ENCODE data around the gene MDH1B.

Gene MDH1B

GRCh38 chr2:206776432-206776831, 11.3 kb upstream of the MDH1B start:
- H3K27ac ChIP-seq: no peak overlapping the region
- H3K27me3 ChIP-seq: no peaks in the 10 kb centered on the region
- peaks cover 13% of the 10 kb centered on the region; the same call in 1 of the 2 replicates for H4K20me1 ChIP-seq
- no peak for TF ChIP-seq Cebpa-rat (IDR thresholded peaks at IDR 0.05)
- H3K36me3 ChIP-seq: peaks cover 86% of the 10 kb centered on the region
- peaks cover 46% of the 10 kb centered on the region for H3K9me3 ChIP-seq
- H3K4me2 ChIP-seq: no peak overlapping the region
- no peak overlapping the region for H3K9ac ChIP-seq
- H3K4me1 ChIP-seq: no peaks in the 10 kb centered on the region
- H3K4me3 ChIP-seq: no peak overlapping the region

GRCh38 chr2:206774871-206775270, 9.7 kb upstream of the MDH1B start:
- Histone ChIP-seq H3K4me2 (no peak overlapping the region), H3K27me3 (no peaks in the 10 kb centered on the region), H3K4me1 (no peaks in the 10 kb centered on the region), H3K9ac (no peak overlapping the region), H4K20me1 (peaks cover 13% of the 10 kb centered on the region; the same call in 1 of the 2 replicates), H3K27ac (no peak overlapping the region), H3K4me3 (no peak overlapping the region), H3K36me3 (peaks cover 87% of the 10 kb centered on the region), H3K9me3 (peaks cover 33% of the 10 kb centered on the region)
- no peak for TF ChIP-seq Cebpa-rat (IDR thresholded peaks at IDR 0.05)

GRCh38 chr2:206766057-206766930, 1.2 kb upstream of the MDH1B start:
- peak overlapping the region; percentile 83 for H3K27ac ChIP-seq
- H4K20me1 ChIP-seq: no peaks in the 10 kb centered on the region; the same call in 1 of the 2 replicates
- no peaks in the 10 kb centered on the region for H3K9me3 ChIP-seq
- TF ChIP-seq Cebpa-rat (IDR thresholded peaks at IDR 0.05): no peak
- H3K4me1 ChIP-seq: peaks cover 38% of the 10 kb centered on the region
- peak overlapping the region; percentile 91 for H3K9ac ChIP-seq
- H3K36me3 ChIP-seq: peaks cover 36% of the 10 kb centered on the region
- H3K4me2 ChIP-seq: peak overlapping the region; percentile 84
- H3K4me3 ChIP-seq: peak overlapping the region; percentile 78
- H3K27me3 ChIP-seq: no peaks in the 10 kb centered on the region

- no peak for TF ChIP-seq Cebpa-rat (IDR thresholded peaks at IDR 0.05)
- peak overlapping the region; percentile 83 for H3K27ac ChIP-seq
These were observed 371 bp downstream of the MDH1B start for GRCh38 chr2:206764673-206765241.

GRCh38 chr2:206756816-206757215, 8.3 kb downstream of the MDH1B start:
- no peak for TF ChIP-seq Cebpa-rat (IDR thresholded peaks at IDR 0.05)
- Histone ChIP-seq H3K4me3 (no peak overlapping the region), H3K27me3 (no peaks in the 10 kb centered on the region), H3K9ac (no peak overlapping the region), H4K20me1 (no peaks in the 10 kb centered on the region), H3K4me1 (no peaks in the 10 kb centered on the region), H3K4me2 (no peak overlapping the region), H3K9me3 (no peaks in the 10 kb centered on the region), H3K36me3 (no peaks in the 10 kb centered on the region), H3K27ac (no peak overlapping the region)

More at GRCh38 chr2:206764673-206765241, 371 bp downstream of the MDH1B start:
- Histone ChIP-seq H3K4me3 (peak overlapping the region; percentile 78), H3K36me3 (peaks cover 21% of the 10 kb centered on the region), H3K9me3 (no peaks in the 10 kb centered on the region), H4K20me1 (no peaks in the 10 kb centered on the region; the same call in 1 of the 2 replicates), H3K9ac (peak overlapping the region; percentile 91), H3K4me2 (peak overlapping the region; percentile 84), H3K4me1 (peaks cover 38% of the 10 kb centered on the region), H3K27me3 (no peaks in the 10 kb centered on the region)

GRCh38 chr2:206740800-206741199, 24.3 kb downstream of the MDH1B start:
- no peaks in the 10 kb centered on the region for H3K27me3 ChIP-seq
- no peak overlapping the region for H3K27ac ChIP-seq
- H3K36me3 ChIP-seq: no peaks in the 10 kb centered on the region
- H3K4me1 ChIP-seq: peaks cover 6% of the 10 kb centered on the region
- no peaks in the 10 kb centered on the region for H3K9me3 ChIP-seq
- H3K9ac ChIP-seq: no peak overlapping the region
- H3K4me2 ChIP-seq: no peak overlapping the region
- H3K4me3 ChIP-seq: no peak overlapping the region
- H4K20me1 ChIP-seq: no peaks in the 10 kb centered on the region
- no peak for TF ChIP-seq Cebpa-rat (IDR thresholded peaks at IDR 0.05)

GRCh38 chr2:206739271-206739670, 25.9 kb downstream of the MDH1B start:
- Histone ChIP-seq H3K9ac (no peak overlapping the region), H3K4me1 (peaks cover 6% of the 10 kb centered on the region), H3K4me2 (peak overlapping the region; percentile 3; the same call in 1 of the 2 replicates), H3K27me3 (no peaks in the 10 kb centered on the region), H4K20me1 (no peaks in the 10 kb centered on the region), H3K4me3 (no peak overlapping the region), H3K9me3 (no peaks in the 10 kb centered on the region), H3K36me3 (no peaks in the 10 kb centered on the region), H3K27ac (no peak overlapping the region)
- TF ChIP-seq Cebpa-rat (IDR thresholded peaks at IDR 0.05): no peak

GRCh38 chr2:206736935-206737334, 28.2 kb downstream of the MDH1B start:
- no peak overlapping the region for H3K27ac ChIP-seq
- peaks cover 6% of the 10 kb centered on the region for H3K4me1 ChIP-seq
- H4K20me1 ChIP-seq: no peaks in the 10 kb centered on the region
- no peak overlapping the region for H3K4me2 ChIP-seq
- no peaks in the 10 kb centered on the region for H3K27me3 ChIP-seq
- no peak for TF ChIP-seq Cebpa-rat (IDR thresholded peaks at IDR 0.05)
- H3K9me3 ChIP-seq: no peaks in the 10 kb centered on the region
- H3K36me3 ChIP-seq: no peaks in the 10 kb centered on the region
- H3K4me3 ChIP-seq: no peak overlapping the region
- no peak overlapping the region for H3K9ac ChIP-seq

GRCh38 chr2:206733341-206733740, 31.8 kb downstream of the MDH1B start:
- Histone ChIP-seq H3K9me3 (no peaks in the 10 kb centered on the region), H4K20me1 (no peaks in the 10 kb centered on the region), H3K27me3 (no peaks in the 10 kb centered on the region), H3K4me1 (no peaks in the 10 kb centered on the region), H3K4me2 (no peak overlapping the region), H3K4me3 (no peak overlapping the region), H3K36me3 (no peaks in the 10 kb centered on the region), H3K27ac (no peak overlapping the region), H3K9ac (no peak overlapping the region)
- TF ChIP-seq Cebpa-rat (IDR thresholded peaks at IDR 0.05): no peak
